ENCODE data around the gene TYSND1. TPM values are rescaled to one million over a fixed set of nuclear protein-coding genes. Genes with fewer than 3 reads are reported as not detected.

TYSND1 gene
- total and polyA plus RNA-seq, 2 of the 13 experiments (the other 11 are each of a cell fraction or from before 2014, with no cell fraction given), result 3.3 to 8.9 TPM

GRCh38 chr10:70124918-70125317 is 21.6 kb downstream of the TYSND1 start (continued):
- TF ChIP-seq STAT6 (CRISPR knock-in tag; IDR thresholded peaks at IDR 0.05; ENCODE audit: borderline replicate concordance) (no peak), ZNF10 (CRISPR knock-in tag; IDR thresholded peaks at IDR 0.05; ENCODE audit: borderline replicate concordance, low read depth) (no peak), ATF1 (CRISPR knock-in tag; IDR thresholded peaks at IDR 0.05) (no peak), MYPOP (CRISPR knock-in tag; IDR thresholded peaks at IDR 0.05) (no peak), MTF2 (CRISPR knock-in tag; IDR thresholded peaks at IDR 0.05; ENCODE audit: borderline replicate concordance) (no peak), ZC3H13 (CRISPR knock-in tag; IDR thresholded peaks at IDR 0.05) (no peak), ZNF543 (CRISPR knock-in tag; IDR thresholded peaks at IDR 0.05) (no peak), ZSCAN12 (CRISPR knock-in tag; IDR thresholded peaks at IDR 0.05) (no peak), FOSL2 (CRISPR knock-in tag; IDR thresholded peaks at IDR 0.05) (peak; percentile 51; the same call in 1 of the 2 replicates), HMG20A (CRISPR knock-in tag; IDR thresholded peaks at IDR 0.05; ENCODE audit: borderline replicate concordance) (no peak)

- FAIRE-seq (no peak), ATAC-seq (no peak), DNase-seq (ENCODE audit: low spot score) (no peak)
- no peak overlapping the region for H2AFZ ChIP-seq (ENCODE audit: low read length)
- no peak overlapping the region for H3K4me2 ChIP-seq (ENCODE audit: low read depth, low read length)
- H4K20me1 ChIP-seq (ENCODE audit: insufficient read depth, low read length), result 0 out of 2 replicates have a peak, but pooled peaks cover 2% of the 10 kb centered on the region
- peaks cover 18 to 54% of the 10 kb centered on the region in 2 experiments for H3K36me3 ChIP-seq (replicated peaks in 1 of 2; ENCODE audit: control insufficient read depth in 1 of 2, insufficient read depth in 2 of 2, low read length in 2 of 2)
- intact Hi-C loops (cut with micrococcal nuclease; ENCODE audit: unreplicated experiment), result no loop called here
- peaks cover 26% of the 10 kb centered on the region for H3K79me2 ChIP-seq (ENCODE audit: insufficient read depth, low read length)
- no peaks in the 10 kb centered on the region for H3K9me3 ChIP-seq (ENCODE audit: low read length)
- 92% methylated on average over 1 of the region's 1 CpG for WGBS (ENCODE audit: low lambda C conversion rate)
- ChIA-PET CTCF (ENCODE audit: low intra/inter-chr PET ratio, low total read pairs) (no interaction called here), POLR2A (interaction anchor here (1.0 to 3.0 kb wide), 2 partner anchors 8 to 15 kb away, joined by 3 to 10 read pairs; no protein-coding TSS in a partner anchor)
- no TSS peak for BruUV-seq (replicated peaks)
- in situ Hi-C loops (cut with HindIII; ENCODE audit: extremely low pct_ligation_motif_present, low pct_unique_long_range_greater_than_20kb), result no loop called here
- no peak overlapping the region for H3K27ac ChIP-seq (ENCODE audit: extremely low read length, insufficient read depth, low read length)
- H3K4me3 ChIP-seq (replicated peaks in 1 of 3; ENCODE audit: insufficient read depth in 1 of 3, low read depth in 2 of 3, low read length in 3 of 3), result no peak overlapping the region
- TF ChIP-seq POLR2AphosphoS5 (IDR thresholded peaks at IDR 0.05; ENCODE audit: low read depth, low read length), result 0 out of 2 replicates have a peak, but pooled peaks have one; percentile 18
- TF ChIP-seq TFDP1 (CRISPR knock-in tag; IDR thresholded peaks at IDR 0.05; ENCODE audit: borderline replicate concordance), result no peak
- peak; percentile 59; the same call in 1 of the 2 replicates for TF ChIP-seq SRF (IDR thresholded peaks at IDR 0.05; ENCODE audit: low read depth, low read length)
- H3K9ac ChIP-seq (ENCODE audit: insufficient read depth, low read depth, low read length), result no peak overlapping the region
- no peaks in the 10 kb centered on the region for H3K27me3 ChIP-seq (ENCODE audit: control insufficient read depth in 1 of 2, insufficient read depth in 2 of 2, low read length in 2 of 2)
- peaks cover 19% of the 10 kb centered on the region for H3K4me1 ChIP-seq (ENCODE audit: insufficient read depth, low read length)
Observed at GRCh38 chr10:70124415-70124814, 22.1 kb downstream of the TYSND1 start.

Data from HepG2 (cell line).